Measurements from ENCODE around the gene OOSP3.
A peak's percentile ranks its signal among the peaks of the same experiment; 100 is the strongest.

OOSP3 gene

DNA sequence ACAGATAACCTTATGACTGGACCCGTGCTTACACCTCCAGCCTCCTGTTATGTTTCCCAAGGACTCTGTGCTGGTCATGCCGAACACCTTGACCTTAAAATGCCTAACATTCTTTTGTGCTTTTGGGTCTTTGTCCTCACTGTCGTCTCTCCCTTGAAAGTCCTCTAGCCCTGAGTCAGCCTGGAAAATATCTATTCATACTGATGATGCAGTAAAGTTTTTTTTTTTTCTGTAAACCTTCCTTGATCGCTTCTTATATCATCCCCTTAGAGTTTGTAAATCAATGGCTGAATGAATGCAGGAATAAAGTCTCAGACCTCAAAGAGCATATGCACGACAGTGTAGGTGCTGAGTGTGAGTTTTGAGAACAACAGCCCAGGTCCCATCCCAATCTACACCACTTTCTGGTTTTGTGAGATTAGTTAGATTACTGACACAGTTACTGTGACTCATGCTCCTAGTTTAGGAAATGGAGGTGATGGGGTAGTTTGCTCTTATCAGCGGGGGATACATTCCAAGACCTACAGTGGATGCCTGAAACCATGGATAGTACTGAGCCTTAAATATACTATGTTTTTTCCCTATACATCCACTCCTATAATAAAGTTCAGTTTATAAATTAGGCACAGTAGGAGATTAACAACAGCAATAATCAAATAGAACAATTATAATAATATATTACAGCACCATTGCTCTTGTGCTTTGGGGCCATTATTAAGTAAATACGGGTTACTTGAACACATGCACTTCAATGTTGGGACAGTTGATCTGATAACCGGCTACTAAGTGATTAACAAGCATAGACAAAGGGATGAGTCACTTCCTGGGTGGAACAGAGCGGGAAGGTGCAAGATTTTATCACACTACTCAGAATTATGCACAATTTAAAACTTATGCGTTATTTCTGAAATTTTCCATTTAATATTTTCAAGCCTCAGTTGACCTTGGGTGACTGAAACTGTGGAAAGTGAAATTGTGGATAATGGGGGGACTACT is 20.8 kb upstream of the OOSP3 start:
- DNase-seq (ENCODE audit: low spot score): peak; percentile 30
- ChIA-PET POLR2A (ENCODE audit: low non-redundant PET) (no interaction called here), CTCF (no interaction called here)
- H3K27ac ChIP-seq: no peak overlapping the region
- TF ChIP-seq, protein P1, sequence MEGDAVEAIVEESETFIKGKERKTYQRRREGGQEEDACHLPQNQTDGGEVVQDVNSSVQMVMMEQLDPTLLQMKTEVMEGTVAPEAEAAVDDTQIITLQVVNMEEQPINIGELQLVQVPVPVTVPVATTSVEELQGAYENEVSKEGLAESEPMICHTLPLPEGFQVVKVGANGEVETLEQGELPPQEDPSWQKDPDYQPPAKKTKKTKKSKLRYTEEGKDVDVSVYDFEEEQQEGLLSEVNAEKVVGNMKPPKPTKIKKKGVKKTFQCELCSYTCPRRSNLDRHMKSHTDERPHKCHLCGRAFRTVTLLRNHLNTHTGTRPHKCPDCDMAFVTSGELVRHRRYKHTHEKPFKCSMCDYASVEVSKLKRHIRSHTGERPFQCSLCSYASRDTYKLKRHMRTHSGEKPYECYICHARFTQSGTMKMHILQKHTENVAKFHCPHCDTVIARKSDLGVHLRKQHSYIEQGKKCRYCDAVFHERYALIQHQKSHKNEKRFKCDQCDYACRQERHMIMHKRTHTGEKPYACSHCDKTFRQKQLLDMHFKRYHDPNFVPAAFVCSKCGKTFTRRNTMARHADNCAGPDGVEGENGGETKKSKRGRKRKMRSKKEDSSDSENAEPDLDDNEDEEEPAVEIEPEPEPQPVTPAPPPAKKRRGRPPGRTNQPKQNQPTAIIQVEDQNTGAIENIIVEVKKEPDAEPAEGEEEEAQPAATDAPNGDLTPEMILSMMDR (conservative IDR thresholded peaks at IDR 0.05; ENCODE audit: low read depth): no peak

DNA sequence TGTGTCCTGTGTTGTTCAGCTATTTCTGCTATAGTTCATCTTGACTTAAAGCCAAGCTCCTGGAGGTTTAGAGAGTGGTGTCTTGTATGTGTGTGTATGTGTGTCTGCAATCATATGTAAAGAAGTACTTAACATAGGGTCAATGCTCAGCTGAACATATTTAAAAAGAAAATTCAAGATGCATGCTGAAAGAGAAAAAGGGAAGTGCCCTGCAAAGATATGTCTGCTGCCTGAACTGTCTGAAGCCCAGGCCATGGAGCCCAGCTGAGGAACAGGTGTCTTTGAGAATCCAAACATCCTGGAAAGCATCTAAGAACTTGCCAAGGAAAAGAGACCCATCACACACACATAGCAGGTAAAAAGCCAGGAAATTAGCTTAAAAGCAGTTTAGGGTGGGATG is 18.9 kb upstream of the OOSP3 start:
- DNase-seq (ENCODE audit: low spot score): no peak
- ChIA-PET CTCF (no interaction called here), POLR2A (ENCODE audit: low non-redundant PET) (no interaction called here)
- H3K27ac ChIP-seq: no peak overlapping the region
- TF ChIP-seq, protein P1 (conservative IDR thresholded peaks at IDR 0.05; ENCODE audit: low read depth): no peak

DNA sequence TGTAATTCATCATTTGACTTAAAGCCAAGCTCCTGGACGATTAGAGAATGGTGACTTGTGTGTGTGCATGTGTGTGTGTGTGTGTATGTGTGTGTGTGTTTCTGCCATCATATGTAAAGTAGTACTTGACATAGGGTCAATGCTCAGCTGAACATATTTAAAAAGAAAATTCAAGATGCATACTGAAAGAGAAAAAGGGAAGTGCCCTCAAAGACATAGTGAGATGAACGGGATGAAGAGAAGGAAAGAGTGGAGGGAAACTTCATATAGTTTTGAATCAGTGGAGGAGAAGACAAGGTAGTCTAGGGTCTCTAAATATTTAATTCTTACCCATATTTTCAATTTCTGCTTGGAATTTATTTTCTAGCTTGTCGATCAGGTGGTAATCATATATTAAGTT is 16.3 kb upstream of the OOSP3 start:
- no peak for DNase-seq (ENCODE audit: low spot score)
- TF ChIP-seq, protein P1 (conservative IDR thresholded peaks at IDR 0.05; ENCODE audit: low read depth): no peak
- POLR2A ChIA-PET (ENCODE audit: low non-redundant PET): no interaction called here

DNA sequence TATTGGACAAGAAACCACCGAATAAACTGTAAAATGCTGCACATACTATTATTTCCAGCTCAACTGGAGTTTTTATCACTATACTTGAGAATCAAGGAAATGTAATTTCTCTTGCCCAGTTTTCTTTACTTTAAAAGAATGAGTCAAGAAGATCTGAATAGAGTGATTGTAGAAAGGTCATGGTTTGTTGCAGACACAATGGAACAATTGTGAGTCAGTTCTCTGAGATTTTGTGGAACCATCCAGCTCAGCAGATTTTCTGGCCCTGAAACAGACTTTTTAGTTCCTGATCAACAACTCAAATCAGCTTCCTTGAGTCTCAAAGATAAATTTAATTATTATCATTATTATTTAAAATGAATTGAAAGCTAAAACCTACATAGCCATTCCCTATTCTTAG is 13.6 kb upstream of the OOSP3 start:
- TF ChIP-seq, protein P1 (conservative IDR thresholded peaks at IDR 0.05; ENCODE audit: low read depth): no peak
- no peak overlapping the region for H3K27ac ChIP-seq
- ChIA-PET POLR2A (ENCODE audit: low non-redundant PET) (no interaction called here), CTCF (no interaction called here)
- no peak for DNase-seq (ENCODE audit: low spot score)

More for the DNA sequence above, 16.3 kb upstream of the OOSP3 start:
- CTCF ChIA-PET: no interaction called here
- H3K27ac ChIP-seq: no peak overlapping the region

DNA sequence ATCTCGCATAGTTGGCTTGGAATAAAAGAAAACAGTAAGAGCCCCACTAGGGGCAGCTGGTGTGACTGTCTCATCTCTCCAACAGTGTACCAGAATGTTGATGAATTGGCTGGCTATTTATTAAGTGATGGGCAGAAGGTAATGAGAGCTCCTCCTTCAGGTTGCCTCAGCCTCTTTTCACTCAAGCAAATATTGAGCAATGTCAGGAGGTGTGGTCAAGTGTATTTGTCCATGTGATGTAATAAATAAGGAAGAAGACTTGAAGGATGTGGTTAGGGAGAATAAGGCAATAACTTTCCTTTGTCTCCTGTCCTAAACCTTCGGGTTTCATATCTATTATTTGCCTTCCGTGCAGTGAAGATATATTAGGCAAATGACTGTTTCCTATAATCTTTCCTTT is 12.2 kb upstream of the OOSP3 start, which contains the start of gene TCN1:
TCN1 (minus strand) TSS at position 91 of the 400 bp plus-strand sequence; CDS start at position 74, 17 bp downstream.
- no peak within 1 kb of the TSS for H3K27ac ChIP-seq
- CTCF ChIA-PET: interaction anchor here (0.7 kb wide), 1 partner anchor 46 kb away, joined by 4 read pairs; no protein-coding TSS in a partner anchor
- TF ChIP-seq, protein P1 (conservative IDR thresholded peaks at IDR 0.05; ENCODE audit: low read depth): no peak
- POLR2A ChIA-PET (ENCODE audit: low non-redundant PET): no interaction called here
- no peak for DNase-seq (ENCODE audit: low spot score)

DNA sequence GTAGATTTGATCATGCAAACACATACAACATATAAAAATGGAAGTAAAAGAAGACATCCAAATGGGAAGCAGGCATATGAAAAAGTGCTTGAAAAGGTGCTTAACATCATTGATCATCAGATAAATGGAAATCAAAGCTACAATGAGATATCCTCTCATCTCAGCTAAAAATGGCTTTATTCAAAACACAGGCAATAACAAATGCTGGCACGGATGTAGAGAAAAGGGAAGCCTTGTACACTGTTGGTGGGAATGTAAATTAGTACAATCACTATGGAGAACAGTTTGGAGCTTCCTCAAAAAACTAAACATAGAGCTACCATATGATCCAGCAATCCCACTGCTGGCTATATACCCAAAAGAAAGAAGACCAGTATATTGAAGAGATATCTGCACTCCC is 11.7 kb upstream of the OOSP3 start:
- H3K27ac ChIP-seq: no peak overlapping the region
- no peak for DNase-seq (ENCODE audit: low spot score)
- POLR2A ChIA-PET (ENCODE audit: low non-redundant PET): no interaction called here
- TF ChIP-seq, protein P1 (conservative IDR thresholded peaks at IDR 0.05; ENCODE audit: low read depth): no peak
- CTCF ChIA-PET: interaction anchor here (0.7 kb wide), 1 partner anchor 47 kb away, joined by 4 read pairs; no protein-coding TSS in a partner anchor
